Uterus (tissue), 4 donors: ENCODE measurements around the gene ANKRD36. TPM values are rescaled to one million over a fixed set of nuclear protein-coding genes. Genes with fewer than 3 reads are reported as not detected.
"Not testable (repeated sequence)": the region's sequence is repeated elsewhere in the genome, so short reads cannot be mapped to it uniquely, and the experiment has no call there.

Experiments
- DNase-seq, 2 donors: peaks; one replicate each; pipeline ENCODE4 v3.0.0-alpha.2; 2019 to 2020
- H3K27ac ChIP-seq, 2 donors: fragments of 200-600 bp; sonication (generic); 1 replicate in 1 of 2; 2 replicates in 1 of 2; pipeline ENCODE4 v1.5.1; 2016 to 2018
- H3K27me3 ChIP-seq, 2 donors: fragments of 200-600 bp; sonication (generic); one replicate each; pipeline ENCODE4 v1.5.1; 2018 to 2019; ENCODE audit warnings: control low read depth in 1 of 2
- H3K36me3 ChIP-seq, 2 donors: fragments of 200-600 bp; sonication (generic); one replicate each; pipeline ENCODE4 v1.5.1; 2019; ENCODE audit warnings: control low read depth in 1 of 2
- H3K4me1 ChIP-seq, 2 donors: fragments of 200-600 bp; sonication (generic); one replicate each; pipeline ENCODE4 v1.5.1; 2018 to 2019; ENCODE audit warnings: control low read depth in 1 of 2
- H3K4me3 ChIP-seq, 2 donors: fragments of 200-600 bp; sonication (generic); 1 replicate in 1 of 2; 2 replicates in 1 of 2; pipeline ENCODE4 v1.5.1; 2018 to 2019; ENCODE audit warnings: mild to moderate bottlenecking in 1 of 2
- H3K9me3 ChIP-seq, 2 donors: fragments of 200-600 bp; sonication (generic); one replicate each; pipeline ENCODE4 v1.5.1; 2019; ENCODE audit warnings: control low read depth in 1 of 2
- POLR2A ChIP-seq, 2 donors: fragments of 450-650 bp; IDR thresholded peaks; one replicate each; pipeline ENCODE4 v1.6.1; 2016; ENCODE audit warnings: antibody characterized with exemption in 2 of 2, mild to moderate bottlenecking in 1 of 2, moderate library complexity in 1 of 2
- intact Hi-C: fragments of 100-400 bp; cut with DNase I; formaldehyde crosslinking; loops from one replicate; pipeline ENCODE4 v1.15.1; 2023; ENCODE audit warnings: low total_unique reads
- total RNA-seq, 4 donors: library from RNA; depleted of rRNA in 3 of 4; stranded (reverse); fragments of >200 nt in 3 of 4; gene quantifications; one replicate each; pipeline versions ENCODE4 v1.1.0 to v1.2.4, GENCODE V29; 2014 to 2023
- TF ChIP-seq, protein P1 (sequence below), 4 experiments: fragments of 200-600 bp in 2 of 4; fragments of 450-650 bp in 2 of 4; sonication (generic) in 2 of 4; IDR thresholded peaks; one replicate each; pipeline ENCODE4 v1.5.1; 2016 to 2019; ENCODE audit warnings: antibody characterized with exemption in 4 of 4, mild to moderate bottlenecking in 2 of 4, moderate library complexity in 1 of 4
- donor health status: DM: yes; HTN: yes; CAD: no.

The ANKRD36 gene
- total RNA-seq, 4 donors from 2014 or later, result 24.3 to 144 (median 61.2) TPM

DNA sequence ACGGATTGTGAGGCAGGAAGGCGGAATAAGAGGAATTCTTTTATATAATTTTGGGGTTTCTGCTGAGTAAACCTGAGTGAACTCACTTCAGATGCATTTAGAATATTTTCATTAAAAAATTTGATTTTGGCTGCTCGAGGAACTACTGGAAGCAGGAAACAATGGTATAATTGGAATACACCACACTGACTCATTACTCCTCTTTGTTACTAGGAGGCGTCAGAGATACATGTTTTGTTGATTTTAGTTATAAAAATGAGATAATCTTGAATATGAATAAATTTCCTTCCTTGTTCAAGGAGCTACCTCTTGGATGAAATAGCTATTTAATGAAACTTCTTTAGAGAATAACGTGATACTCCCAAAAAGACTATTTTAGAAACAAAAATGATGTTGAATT, 97.4 kb downstream of the ANKRD36 start:
- Histone ChIP-seq H3K27ac (no peak overlapping the region), H3K36me3 (no peaks in the 10 kb centered on the region), H3K4me1 (no peaks in the 10 kb centered on the region), H3K9me3 (no peaks in the 10 kb centered on the region), H3K4me3 (no peak overlapping the region), H3K27me3 (no peaks in the 10 kb centered on the region)
- DNase-seq, result no peak
- TF ChIP-seq, protein P1, sequence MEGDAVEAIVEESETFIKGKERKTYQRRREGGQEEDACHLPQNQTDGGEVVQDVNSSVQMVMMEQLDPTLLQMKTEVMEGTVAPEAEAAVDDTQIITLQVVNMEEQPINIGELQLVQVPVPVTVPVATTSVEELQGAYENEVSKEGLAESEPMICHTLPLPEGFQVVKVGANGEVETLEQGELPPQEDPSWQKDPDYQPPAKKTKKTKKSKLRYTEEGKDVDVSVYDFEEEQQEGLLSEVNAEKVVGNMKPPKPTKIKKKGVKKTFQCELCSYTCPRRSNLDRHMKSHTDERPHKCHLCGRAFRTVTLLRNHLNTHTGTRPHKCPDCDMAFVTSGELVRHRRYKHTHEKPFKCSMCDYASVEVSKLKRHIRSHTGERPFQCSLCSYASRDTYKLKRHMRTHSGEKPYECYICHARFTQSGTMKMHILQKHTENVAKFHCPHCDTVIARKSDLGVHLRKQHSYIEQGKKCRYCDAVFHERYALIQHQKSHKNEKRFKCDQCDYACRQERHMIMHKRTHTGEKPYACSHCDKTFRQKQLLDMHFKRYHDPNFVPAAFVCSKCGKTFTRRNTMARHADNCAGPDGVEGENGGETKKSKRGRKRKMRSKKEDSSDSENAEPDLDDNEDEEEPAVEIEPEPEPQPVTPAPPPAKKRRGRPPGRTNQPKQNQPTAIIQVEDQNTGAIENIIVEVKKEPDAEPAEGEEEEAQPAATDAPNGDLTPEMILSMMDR (IDR thresholded peaks at IDR 0.05), result no peak
- intact Hi-C loops, result no loop called here

- H3K36me3 ChIP-seq, H3K9me3 ChIP-seq, H3K27me3 ChIP-seq, DNase-seq, H3K27ac ChIP-seq, H3K4me1 ChIP-seq, H3K4me3 ChIP-seq, intact Hi-C loops: not testable (repeated sequence)
Measured at GRCh38 chr2:97215025-97215424, 102.1 kb downstream of the ANKRD36 start.

DNA sequence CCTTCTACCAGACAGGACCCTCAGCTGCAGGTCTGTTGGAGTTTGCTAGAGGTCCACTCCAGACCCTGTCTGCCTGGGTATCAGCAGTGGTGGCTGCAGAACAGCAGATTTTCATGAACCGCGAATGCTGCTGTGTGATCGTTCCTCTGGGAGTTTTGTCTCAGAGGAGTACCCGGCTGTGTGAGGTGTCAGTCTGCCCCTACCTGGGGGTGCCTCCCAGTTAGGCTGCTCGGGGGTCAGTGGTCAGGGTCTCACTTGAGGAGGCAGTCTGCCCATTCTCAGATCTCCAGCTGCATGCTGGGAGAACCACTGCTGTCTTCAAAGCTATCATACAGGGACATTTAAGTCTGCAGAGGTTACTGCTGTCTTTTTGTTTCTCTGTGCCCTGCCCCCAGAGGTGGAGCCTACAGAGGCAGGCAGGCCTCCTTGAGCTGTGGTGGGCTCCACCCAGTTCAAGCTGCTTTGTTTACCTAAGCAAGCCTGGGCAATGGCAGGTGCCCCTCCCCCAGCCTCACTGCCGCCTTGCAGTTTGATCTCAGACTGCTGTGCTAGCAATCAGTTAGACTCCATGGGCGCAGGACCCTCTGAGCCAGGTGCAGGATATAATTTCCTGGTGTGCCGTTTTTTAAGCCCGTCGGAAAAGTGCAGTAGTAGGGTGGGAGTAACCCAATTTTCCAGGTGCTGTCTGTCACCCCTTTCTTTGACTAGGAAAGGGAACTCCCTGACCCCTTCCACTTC, 118.1 kb downstream of the ANKRD36 start:
- H3K4me3 ChIP-seq, H3K27me3 ChIP-seq, intact Hi-C loops, H3K4me1 ChIP-seq, H3K27ac ChIP-seq, H3K9me3 ChIP-seq, H3K36me3 ChIP-seq, DNase-seq: not testable (repeated sequence)

GRCh38 chr2:97232981-97233380, 120.0 kb downstream of the ANKRD36 start:
- H3K36me3 ChIP-seq, H3K4me1 ChIP-seq, intact Hi-C loops, H3K4me3 ChIP-seq, DNase-seq, H3K9me3 ChIP-seq, H3K27ac ChIP-seq, H3K27me3 ChIP-seq: not testable (repeated sequence)

- H3K36me3 ChIP-seq, H3K27ac ChIP-seq, intact Hi-C loops, H3K27me3 ChIP-seq, H3K4me1 ChIP-seq, DNase-seq, H3K9me3 ChIP-seq, H3K4me3 ChIP-seq: not testable (repeated sequence)
Measured at GRCh38 chr2:97233660-97234295, 120.8 kb downstream of the ANKRD36 start.

GRCh38 chr2:97261192-97261591, 148.2 kb downstream of the ANKRD36 start:
- H3K9me3 ChIP-seq, H3K4me3 ChIP-seq, H3K27me3 ChIP-seq, H3K4me1 ChIP-seq, intact Hi-C loops, H3K27ac ChIP-seq, DNase-seq, H3K36me3 ChIP-seq: not testable (repeated sequence)

- H3K36me3 ChIP-seq, DNase-seq: not testable (repeated sequence)
Measured at GRCh38 chr2:97266449-97266848, 153.5 kb downstream of the ANKRD36 start.

DNA sequence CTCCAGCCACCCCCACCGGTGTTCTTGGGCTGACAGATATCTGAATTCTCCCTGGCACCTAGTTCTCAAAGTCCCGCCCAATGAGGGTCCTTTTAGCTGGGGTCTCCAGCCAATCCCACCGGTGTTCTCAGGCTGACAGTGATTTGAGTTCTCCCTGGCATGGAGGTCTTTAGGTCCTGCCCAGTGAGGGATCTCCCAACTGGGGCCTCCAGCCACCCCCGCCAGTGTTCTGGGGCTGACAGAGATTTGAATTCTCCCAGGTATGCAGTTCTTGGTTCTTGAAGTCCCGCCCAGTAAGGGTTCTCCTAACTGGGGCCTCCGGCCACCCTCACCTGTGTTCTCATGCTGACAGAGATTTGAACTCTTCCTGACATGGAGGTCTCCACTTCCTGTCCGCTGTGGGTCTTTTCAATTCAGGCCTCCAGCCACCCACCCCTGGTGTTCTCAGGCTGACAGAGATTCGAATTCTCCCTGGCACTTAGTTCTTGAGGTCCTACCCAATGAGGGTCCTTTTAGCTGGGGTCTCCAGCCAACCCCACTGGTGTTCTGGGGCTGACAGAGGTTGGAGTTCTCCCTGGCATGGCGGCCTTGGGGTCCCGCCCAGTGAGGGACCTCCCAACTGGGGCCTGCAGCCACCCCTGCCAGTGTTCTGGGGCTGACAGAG, 154.6 kb downstream of the ANKRD36 start:
- no peaks in the 10 kb centered on the region for H3K9me3 ChIP-seq
- no peak overlapping the region for H3K27ac ChIP-seq
- peak; percentile 13 to 19 for DNase-seq
- H3K4me1 ChIP-seq, result no peaks in the 10 kb centered on the region
- intact Hi-C loops, result no loop called here
- H3K36me3 ChIP-seq, result no peaks in the 10 kb centered on the region
- H3K27me3 ChIP-seq, result no peaks in the 10 kb centered on the region
- H3K4me3 ChIP-seq, result no peak overlapping the region
- TF ChIP-seq, protein P1 (IDR thresholded peaks at IDR 0.05), result no peak
- TF ChIP-seq POLR2A (IDR thresholded peaks at IDR 0.05), result no peak

More at GRCh38 chr2:97266449-97266848, 153.5 kb downstream of the ANKRD36 start:
- H3K27ac ChIP-seq, intact Hi-C loops, H3K4me3 ChIP-seq, H3K9me3 ChIP-seq, H3K27me3 ChIP-seq, H3K4me1 ChIP-seq: not testable (repeated sequence)

- H3K36me3 ChIP-seq, H3K27me3 ChIP-seq, H3K4me1 ChIP-seq, H3K4me3 ChIP-seq, H3K27ac ChIP-seq, H3K9me3 ChIP-seq, intact Hi-C loops: not testable (repeated sequence)
- peak; percentile 11 to 13 for DNase-seq
Measured at GRCh38 chr2:97268075-97268591, 155.2 kb downstream of the ANKRD36 start.

GRCh38 chr2:97276232-97276798, 163.4 kb downstream of the ANKRD36 start:
- DNase-seq, H3K4me1 ChIP-seq, H3K9me3 ChIP-seq, H3K27me3 ChIP-seq, intact Hi-C loops, H3K36me3 ChIP-seq, H3K27ac ChIP-seq, H3K4me3 ChIP-seq: not testable (repeated sequence)

GRCh38 chr2:97285187-97285586, 172.2 kb downstream of the ANKRD36 start:
- H3K9me3 ChIP-seq, intact Hi-C loops: not testable (repeated sequence)

More at GRCh38 chr2:97285187-97285586, 172.2 kb downstream of the ANKRD36 start:
- DNase-seq, H3K36me3 ChIP-seq, H3K27ac ChIP-seq, H3K4me3 ChIP-seq, H3K27me3 ChIP-seq, H3K4me1 ChIP-seq: not testable (repeated sequence)
